ENCODE data around the gene GALNT17.

Gene GALNT17

DNA sequence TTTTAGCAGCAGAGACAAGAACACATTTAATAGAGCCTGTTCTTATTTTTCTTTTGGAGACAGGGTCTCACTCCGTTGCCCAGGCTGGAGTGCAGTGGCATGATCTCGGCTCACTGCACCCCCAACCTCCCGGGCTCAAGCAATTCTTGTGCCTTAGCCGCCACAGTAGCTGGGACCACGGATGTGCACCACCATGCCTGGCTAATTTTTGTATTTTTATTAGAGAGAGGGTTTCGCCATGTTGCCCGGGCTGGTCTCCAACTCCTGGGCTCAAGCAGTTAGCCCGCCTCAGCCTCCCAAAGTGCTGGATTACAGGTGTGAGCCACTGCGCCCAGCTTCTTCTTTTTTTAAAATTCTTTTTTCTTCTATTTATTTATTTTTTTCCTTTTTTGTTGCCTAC, 23.3 kb downstream of the GALNT17 start:
- TF ChIP-seq, protein P1, sequence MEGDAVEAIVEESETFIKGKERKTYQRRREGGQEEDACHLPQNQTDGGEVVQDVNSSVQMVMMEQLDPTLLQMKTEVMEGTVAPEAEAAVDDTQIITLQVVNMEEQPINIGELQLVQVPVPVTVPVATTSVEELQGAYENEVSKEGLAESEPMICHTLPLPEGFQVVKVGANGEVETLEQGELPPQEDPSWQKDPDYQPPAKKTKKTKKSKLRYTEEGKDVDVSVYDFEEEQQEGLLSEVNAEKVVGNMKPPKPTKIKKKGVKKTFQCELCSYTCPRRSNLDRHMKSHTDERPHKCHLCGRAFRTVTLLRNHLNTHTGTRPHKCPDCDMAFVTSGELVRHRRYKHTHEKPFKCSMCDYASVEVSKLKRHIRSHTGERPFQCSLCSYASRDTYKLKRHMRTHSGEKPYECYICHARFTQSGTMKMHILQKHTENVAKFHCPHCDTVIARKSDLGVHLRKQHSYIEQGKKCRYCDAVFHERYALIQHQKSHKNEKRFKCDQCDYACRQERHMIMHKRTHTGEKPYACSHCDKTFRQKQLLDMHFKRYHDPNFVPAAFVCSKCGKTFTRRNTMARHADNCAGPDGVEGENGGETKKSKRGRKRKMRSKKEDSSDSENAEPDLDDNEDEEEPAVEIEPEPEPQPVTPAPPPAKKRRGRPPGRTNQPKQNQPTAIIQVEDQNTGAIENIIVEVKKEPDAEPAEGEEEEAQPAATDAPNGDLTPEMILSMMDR (IDR thresholded peaks at IDR 0.05; ENCODE audit: borderline replicate concordance, control extremely low read depth, extremely low read depth, insufficient read depth, missing control alignments) = no peak
- DNase-seq (ENCODE audit: low spot score) = no peak
- in situ Hi-C loops (cut with MboI; ENCODE audit: low sequenced_read_pairs, unreplicated experiment) = no loop called here

DNA sequence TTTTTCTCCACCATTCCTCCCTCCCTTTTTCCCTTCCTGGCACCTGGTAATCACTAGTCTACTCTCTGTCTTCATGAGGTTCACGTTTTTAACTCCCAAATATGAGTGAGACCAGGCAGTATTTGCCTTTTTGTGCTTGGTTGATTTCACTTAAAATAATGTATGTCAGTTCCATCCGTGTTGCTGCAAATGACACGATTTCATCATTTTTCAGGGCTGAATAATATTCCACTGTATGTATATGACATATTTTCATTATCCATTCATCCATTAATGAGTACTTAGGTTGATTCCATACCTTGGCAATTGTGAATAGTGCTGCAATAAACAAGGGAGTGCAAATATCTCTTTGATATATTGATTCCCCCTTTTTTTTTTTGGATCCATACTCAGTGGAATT, 25.8 kb downstream of the GALNT17 start:
- DNase-seq (ENCODE audit: low spot score) = no peak
- TF ChIP-seq, protein P1 (IDR thresholded peaks at IDR 0.05; ENCODE audit: borderline replicate concordance, control extremely low read depth, extremely low read depth, insufficient read depth, missing control alignments) = no peak

DNA sequence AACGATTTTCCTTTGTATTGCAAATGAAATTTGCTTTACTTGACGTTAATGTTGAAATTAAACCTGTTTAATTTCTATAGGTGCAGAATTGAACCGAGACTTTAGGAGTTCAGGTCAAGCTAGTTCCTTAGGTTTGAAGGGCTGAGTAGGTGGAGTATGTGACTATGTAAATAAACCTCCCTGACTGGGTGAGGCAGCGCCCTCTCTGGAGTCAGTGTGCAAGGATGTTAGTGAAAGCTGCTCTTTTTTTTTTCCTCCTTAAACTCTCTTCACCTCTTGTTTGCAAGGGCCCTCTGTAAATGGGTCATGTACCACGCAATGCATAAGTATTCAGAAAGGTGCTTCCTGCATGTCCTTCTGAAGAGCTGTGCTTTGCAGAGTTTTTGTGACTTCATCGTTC, 33.8 kb downstream of the GALNT17 start:
- no peak for DNase-seq (ENCODE audit: low spot score)
- TF ChIP-seq, protein P1 (IDR thresholded peaks at IDR 0.05; ENCODE audit: borderline replicate concordance, control extremely low read depth, extremely low read depth, insufficient read depth, missing control alignments) = no peak
- in situ Hi-C loops (cut with MboI; ENCODE audit: low sequenced_read_pairs, unreplicated experiment) = no loop called here

More for the DNA sequence above, 25.8 kb downstream of the GALNT17 start:
- in situ Hi-C loops (cut with MboI; ENCODE audit: low sequenced_read_pairs, unreplicated experiment) = no loop called here

DNA sequence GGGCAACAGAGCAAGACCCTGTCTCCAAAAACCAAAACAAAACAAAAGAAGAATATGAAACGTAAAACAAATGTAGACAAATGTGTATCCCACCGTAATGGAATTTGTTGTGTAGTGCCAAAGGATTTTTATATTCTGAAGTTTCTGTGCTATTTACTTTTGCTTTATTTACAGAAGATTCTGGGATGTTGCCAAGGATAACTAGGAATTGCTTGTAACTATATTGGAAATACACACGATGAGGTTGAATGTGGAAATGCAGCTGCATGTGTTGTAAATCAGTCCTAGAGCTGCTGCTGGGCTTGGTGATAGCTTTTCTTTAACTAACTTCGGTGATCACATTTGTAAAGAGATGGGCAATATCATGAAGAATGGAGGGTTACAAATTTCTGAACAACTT, 39.5 kb downstream of the GALNT17 start:
- TF ChIP-seq, protein P1 (IDR thresholded peaks at IDR 0.05; ENCODE audit: borderline replicate concordance, control extremely low read depth, extremely low read depth, insufficient read depth, missing control alignments) = no peak
- in situ Hi-C loops (cut with MboI; ENCODE audit: low sequenced_read_pairs, unreplicated experiment) = no loop called here
- no peak for DNase-seq (ENCODE audit: low spot score)

DNA sequence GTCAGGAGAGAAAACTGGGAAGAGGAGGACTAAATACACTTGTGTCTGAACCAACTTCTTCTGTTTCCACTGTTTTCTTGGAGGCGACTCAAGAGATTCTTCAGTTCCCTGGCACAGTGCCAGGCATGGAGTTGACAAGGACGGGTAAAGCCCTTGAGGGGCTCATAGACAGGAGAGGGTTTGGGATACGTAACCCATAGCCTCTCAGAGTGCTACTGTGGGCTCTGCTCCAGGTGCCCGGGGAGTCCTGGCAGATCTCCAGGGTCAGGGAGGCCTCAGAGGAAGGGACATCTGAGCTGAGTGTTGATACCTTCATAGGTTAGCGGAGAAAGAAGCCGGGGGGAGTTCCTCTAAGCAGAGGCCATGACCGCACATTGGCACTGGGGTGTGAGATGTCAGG, 42.0 kb downstream of the GALNT17 start:
- DNase-seq (ENCODE audit: low spot score) = no peak
- in situ Hi-C loops (cut with MboI; ENCODE audit: low sequenced_read_pairs, unreplicated experiment) = no loop called here

DNA sequence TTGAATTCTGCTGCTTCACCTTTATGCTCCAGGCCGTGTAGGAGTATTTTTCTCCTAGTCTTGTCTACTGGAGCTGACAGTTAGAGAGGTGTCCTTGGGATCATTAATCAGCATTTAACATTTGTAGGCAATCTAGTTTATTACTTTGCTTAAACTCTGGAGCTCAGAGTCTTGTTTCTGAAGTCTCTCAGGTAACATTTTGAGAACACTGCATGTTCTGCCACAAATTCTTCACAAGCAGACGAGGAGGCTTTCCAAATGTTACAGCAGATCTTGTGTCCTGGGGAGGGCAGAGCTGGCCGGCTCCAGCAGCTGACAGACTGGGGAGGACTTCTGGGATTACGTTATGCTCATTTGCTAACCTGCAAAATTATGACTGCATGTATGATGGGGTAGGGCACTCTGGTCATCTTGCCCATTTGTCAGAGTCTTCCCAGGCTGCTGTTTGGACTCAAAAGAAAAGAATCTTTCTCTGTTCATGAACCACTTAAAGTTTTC, 50.5 kb downstream of the GALNT17 start:
- in situ Hi-C loops (cut with MboI; ENCODE audit: low sequenced_read_pairs, unreplicated experiment) = no loop called here
- TF ChIP-seq, protein P1 (IDR thresholded peaks at IDR 0.05; ENCODE audit: borderline replicate concordance, control extremely low read depth, extremely low read depth, insufficient read depth, missing control alignments) = no peak
- DNase-seq (ENCODE audit: low spot score) = no peak

More for the DNA sequence above, 42.0 kb downstream of the GALNT17 start:
- TF ChIP-seq, protein P1 (IDR thresholded peaks at IDR 0.05; ENCODE audit: borderline replicate concordance, control extremely low read depth, extremely low read depth, insufficient read depth, missing control alignments) = no peak

DNA sequence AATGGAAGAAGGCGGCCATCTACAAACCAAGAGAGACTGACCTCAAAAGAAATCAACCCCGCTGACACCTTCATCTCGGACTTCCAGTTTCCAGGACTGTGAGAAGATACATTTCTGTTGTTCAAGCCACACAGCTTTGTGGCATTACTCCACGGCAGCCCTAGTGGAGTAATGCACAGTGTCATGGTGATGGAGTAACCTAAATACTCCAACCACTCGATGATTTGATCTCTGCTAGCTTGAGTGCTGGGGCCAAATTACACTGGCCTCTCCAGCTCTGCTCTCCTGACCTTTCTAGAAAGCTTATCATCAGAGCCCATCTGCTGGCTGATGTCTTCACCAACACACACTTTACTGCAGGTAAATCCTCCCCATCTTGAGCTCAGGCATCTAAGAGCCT, 52.2 kb downstream of the GALNT17 start:
- TF ChIP-seq, protein P1 (IDR thresholded peaks at IDR 0.05; ENCODE audit: borderline replicate concordance, control extremely low read depth, extremely low read depth, insufficient read depth, missing control alignments) = no peak
- in situ Hi-C loops (cut with MboI; ENCODE audit: low sequenced_read_pairs, unreplicated experiment) = no loop called here
- no peak for DNase-seq (ENCODE audit: low spot score)
